HCT116 (cell line): ENCODE measurements around the gene THSD1. TPM values are rescaled to one million over a fixed set of nuclear protein-coding genes. Genes with fewer than 3 reads are reported as not detected.

Experiments used
- ATAC-seq: fragments of 200-7000 bp; cut with Tn5 transposase; 2 replicates; pipeline ENCODE4 v1.9.1; 2020; ENCODE audit warnings: mild to moderate bottlenecking, moderate library complexity
- BruUV-seq: library from RNA; stranded (reverse); fragments of 400-500 nt; replicated peaks from 2 replicates; lab custom pipeline; 2021; lab: Mats Ljungman, UMichigan
- CTCF ChIA-PET: fragments of 300-600 bp; sonication (Branson Sonifier 250); formaldehyde crosslinking; loops from one replicate; lab custom pipeline; 2021; ENCODE audit warnings: antibody characterized with exemption; lab: Charles Lee
- POLR2A ChIA-PET: fragments of 300-600, 350-600 bp; sonication (Branson Sonifier 250); formaldehyde crosslinking; loops from one replicate; lab custom pipeline; 2021; ENCODE audit warnings: antibody characterized with exemption; lab: Charles Lee
- RAD21 ChIA-PET, 2 experiments: fragments of 300-600 bp; sonication (Branson Sonifier 250); formaldehyde crosslinking; loops; one replicate each; lab custom pipeline; 2023; ENCODE audit warnings: low total read pairs in 2 of 2; ENCODE audit not compliant: uncharacterized antibody in 2 of 2, unreplicated experiment in 2 of 2, low non-redundant PET in 1 of 2; lab: Charles Lee
- DNase-seq: peaks from one replicate; pipeline ENCODE4 v3.0.0-alpha.2; 2010; ENCODE audit warnings: low read depth, low spot score
- H2AFZ ChIP-seq: fragments of 200-600 bp; shearing (Covaris generic), sonication (generic); 2 replicates; pipeline ENCODE4 v1.6.1; 2017; ENCODE audit warnings: low read depth, mixed run types, mixed read lengths, antibody characterized with exemption, low read length; ENCODE audit not compliant: poor library complexity, severe bottlenecking
- H3K27ac ChIP-seq: 2 replicates; pipeline ENCODE4 v1.5.1; 2012; ENCODE audit warnings: low read depth, low read length
- H3K27me3 ChIP-seq: fragments of 200-600 bp; sonication (generic); 2 replicates; pipeline ENCODE4 v1.6.1; 2016; ENCODE audit warnings: mixed run types, low read length, mixed read lengths; ENCODE audit not compliant: insufficient read depth
- H3K36me3 ChIP-seq, 2 experiments: fragments of 200-500 bp in 1 of 2; fragments of 200-600 bp in 1 of 2; sonication (Bioruptor generic) in 1 of 2; sonication (generic) in 1 of 2; 2 replicates each; pipeline versions ENCODE4 v1.5.1 to v1.6.1; 2014 to 2016; ENCODE audit warnings: low read length in 2 of 2, inconsistent platforms in 1 of 2, mixed read lengths in 1 of 2, mixed run types in 1 of 2; ENCODE audit not compliant: insufficient read depth in 2 of 2, control insufficient read depth in 1 of 2
- H3K4me1 ChIP-seq, 2 experiments: fragments of 200-600 bp in 1 of 2; sonication (generic) in 1 of 2; 2 replicates each; pipeline versions ENCODE4 v1.5.1 to v1.6.1; 2012 to 2017; ENCODE audit warnings: low read length in 2 of 2, inconsistent platforms in 1 of 2, mild to moderate bottlenecking in 1 of 2, mixed read lengths in 1 of 2, mixed run types in 1 of 2, moderate library complexity in 1 of 2; ENCODE audit not compliant: insufficient read depth in 2 of 2, control insufficient read depth in 1 of 2
- H3K4me2 ChIP-seq: fragments of 200-600 bp; sonication (generic); 2 replicates; pipeline ENCODE4 v1.6.1; 2017; ENCODE audit warnings: mixed run types, low read length, mixed read lengths
- H3K4me3 ChIP-seq, 2 experiments: fragments of 200-600 bp in 1 of 2; sonication (generic) in 1 of 2; replicated peaks in 1 of 2; 2 replicates each; pipeline ENCODE4 v1.5.1; 2011 to 2016; ENCODE audit warnings: low read length in 2 of 2, control low read depth in 1 of 2, low read depth in 1 of 2, mild to moderate bottlenecking in 1 of 2, mixed read lengths in 1 of 2, mixed run types in 1 of 2
- H3K79me2 ChIP-seq: fragments of 200-600 bp; sonication (generic); 2 replicates; pipeline ENCODE4 v1.6.1; 2017; ENCODE audit warnings: mild to moderate bottlenecking, mixed run types, low read length, moderate library complexity, mixed read lengths; ENCODE audit not compliant: insufficient read depth
- H3K9ac ChIP-seq: fragments of 200-600 bp; sonication (generic); 2 replicates; pipeline ENCODE4 v1.6.1; 2016; ENCODE audit warnings: low read length, mixed read lengths
- H3K9me2 ChIP-seq: fragments of 200-600 bp; sonication (generic), shearing (Covaris generic); 2 replicates; pipeline ENCODE4 v1.6.1; 2017; ENCODE audit warnings: mixed run types, mild to moderate bottlenecking, moderate library complexity; ENCODE audit not compliant: insufficient read depth
- H3K9me3 ChIP-seq, 2 experiments: fragments of 200-500 bp in 1 of 2; fragments of 200-600 bp in 1 of 2; sonication (Bioruptor generic) in 1 of 2; sonication (generic) in 1 of 2; 2 replicates each; pipeline ENCODE4 v1.6.1; 2014 to 2017; ENCODE audit warnings: low read length in 2 of 2, mixed read lengths in 2 of 2, inconsistent platforms in 1 of 2, low read depth in 1 of 2, mild to moderate bottlenecking in 1 of 2, mixed run types in 1 of 2, moderate library complexity in 1 of 2; ENCODE audit not compliant: control insufficient read depth in 1 of 2, insufficient read depth in 1 of 2
- H4K20me1 ChIP-seq: fragments of 200-600 bp; sonication (generic), shearing (Covaris generic); 2 replicates; pipeline ENCODE4 v1.6.1; 2017; ENCODE audit warnings: mixed run types, mild to moderate bottlenecking, moderate library complexity; ENCODE audit not compliant: insufficient read depth
- EGR1 ChIP-seq: IDR thresholded peaks from 2 replicates; pipeline ENCODE4 v1.6.1; 2012; ENCODE audit warnings: low read depth
- ZNF274 ChIP-seq: fragments of 200-500 bp; sonication (Bioruptor generic); IDR thresholded peaks from 2 replicates; pipeline ENCODE4 v1.6.1; 2014; ENCODE audit warnings: mild to moderate bottlenecking, low read depth, low read length, inconsistent platforms
- intact Hi-C: fragments of 100-400 bp; cut with micrococcal nuclease; formaldehyde crosslinking; loops from 2 replicates; pipeline ENCODE4 v1.10.0; 2022
- total RNA-seq: library from RNA; stranded (reverse); gene quantifications from one replicate; pipeline ENCODE4 v1.2.1, GENCODE V29; 2021; ENCODE audit not compliant: unreplicated experiment
- TF ChIP-seq, protein P1 (sequence below): IDR thresholded peaks from 2 replicates; pipeline ENCODE4 v1.6.1; 2012; ENCODE audit warnings: low read depth
- TF ChIP-seq, protein P2 (sequence below): IDR thresholded peaks from 2 replicates; pipeline ENCODE4 v1.6.1; 2012

Gene THSD1
- total RNA-seq, 1 experiment from 2014 or later = 0.76 TPM

DNA sequence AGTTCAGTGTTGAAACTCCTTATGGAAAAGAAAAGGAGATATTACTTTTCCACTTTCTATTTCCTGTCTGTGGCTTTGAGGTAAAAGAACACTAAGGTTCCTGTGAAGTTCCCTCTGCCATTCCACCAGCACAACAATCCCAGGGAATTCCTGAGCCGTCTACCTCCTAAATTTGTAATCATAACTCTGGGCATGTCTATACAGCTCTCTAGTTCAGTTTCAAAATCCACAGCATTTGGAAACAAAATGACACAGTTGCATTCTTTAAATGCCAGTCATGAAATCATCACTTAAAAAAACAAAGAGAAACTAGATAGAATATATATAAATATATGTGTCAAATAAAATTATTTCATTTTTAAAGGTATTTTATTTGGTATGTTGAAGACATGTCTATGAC is 9.0 kb upstream of the THSD1 start (continued):
- TF ChIP-seq, protein P1, sequence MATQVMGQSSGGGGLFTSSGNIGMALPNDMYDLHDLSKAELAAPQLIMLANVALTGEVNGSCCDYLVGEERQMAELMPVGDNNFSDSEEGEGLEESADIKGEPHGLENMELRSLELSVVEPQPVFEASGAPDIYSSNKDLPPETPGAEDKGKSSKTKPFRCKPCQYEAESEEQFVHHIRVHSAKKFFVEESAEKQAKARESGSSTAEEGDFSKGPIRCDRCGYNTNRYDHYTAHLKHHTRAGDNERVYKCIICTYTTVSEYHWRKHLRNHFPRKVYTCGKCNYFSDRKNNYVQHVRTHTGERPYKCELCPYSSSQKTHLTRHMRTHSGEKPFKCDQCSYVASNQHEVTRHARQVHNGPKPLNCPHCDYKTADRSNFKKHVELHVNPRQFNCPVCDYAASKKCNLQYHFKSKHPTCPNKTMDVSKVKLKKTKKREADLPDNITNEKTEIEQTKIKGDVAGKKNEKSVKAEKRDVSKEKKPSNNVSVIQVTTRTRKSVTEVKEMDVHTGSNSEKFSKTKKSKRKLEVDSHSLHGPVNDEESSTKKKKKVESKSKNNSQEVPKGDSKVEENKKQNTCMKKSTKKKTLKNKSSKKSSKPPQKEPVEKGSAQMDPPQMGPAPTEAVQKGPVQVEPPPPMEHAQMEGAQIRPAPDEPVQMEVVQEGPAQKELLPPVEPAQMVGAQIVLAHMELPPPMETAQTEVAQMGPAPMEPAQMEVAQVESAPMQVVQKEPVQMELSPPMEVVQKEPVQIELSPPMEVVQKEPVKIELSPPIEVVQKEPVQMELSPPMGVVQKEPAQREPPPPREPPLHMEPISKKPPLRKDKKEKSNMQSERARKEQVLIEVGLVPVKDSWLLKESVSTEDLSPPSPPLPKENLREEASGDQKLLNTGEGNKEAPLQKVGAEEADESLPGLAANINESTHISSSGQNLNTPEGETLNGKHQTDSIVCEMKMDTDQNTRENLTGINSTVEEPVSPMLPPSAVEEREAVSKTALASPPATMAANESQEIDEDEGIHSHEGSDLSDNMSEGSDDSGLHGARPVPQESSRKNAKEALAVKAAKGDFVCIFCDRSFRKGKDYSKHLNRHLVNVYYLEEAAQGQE = no peak
- TF ChIP-seq, protein P2, sequence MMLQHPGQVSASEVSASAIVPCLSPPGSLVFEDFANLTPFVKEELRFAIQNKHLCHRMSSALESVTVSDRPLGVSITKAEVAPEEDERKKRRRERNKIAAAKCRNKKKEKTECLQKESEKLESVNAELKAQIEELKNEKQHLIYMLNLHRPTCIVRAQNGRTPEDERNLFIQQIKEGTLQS = no peak

DNA sequence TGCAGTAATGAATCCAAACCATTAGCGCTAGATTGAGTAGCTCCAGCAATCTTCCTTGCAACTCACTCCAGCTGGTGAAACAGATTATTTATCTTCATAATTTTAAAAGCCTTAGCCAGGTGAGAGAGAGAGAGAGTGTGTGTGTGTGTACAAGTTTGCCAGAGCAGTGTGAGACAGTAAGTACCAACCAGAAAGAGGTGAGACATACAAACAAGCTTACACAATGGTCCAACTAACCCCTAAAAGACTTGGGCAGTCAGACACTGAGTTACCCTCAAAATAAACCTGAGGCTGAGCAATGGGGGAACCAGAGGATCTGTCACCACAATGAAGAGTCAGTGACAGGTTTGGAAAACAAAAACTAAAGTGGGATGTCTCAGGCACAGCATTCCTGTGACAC is 8.1 kb upstream of the THSD1 start:
- POLR2A ChIA-PET = no interaction called here
- TF ChIP-seq ZNF274 (no peak), EGR1 (no peak)
- TF ChIP-seq, all 23 proteins: peak for 0
- Histone ChIP-seq H3K4me3 (no peak overlapping the region), H3K36me3 (peaks cover 10 to 22% of the 10 kb centered on the region in 2 experiments; a peak in 3 of 4 replicates), H3K79me2 (no peaks in the 10 kb centered on the region), H3K4me1 (peaks cover 0 to 11% of the 10 kb centered on the region in 2 experiments; a peak in 2 of 4 replicates), H4K20me1 (no peaks in the 10 kb centered on the region), H3K4me2 (no peak overlapping the region), H3K27ac (no peak overlapping the region), H3K9ac (no peak overlapping the region), H2AFZ (no peak overlapping the region), H3K9me2 (no peaks in the 10 kb centered on the region), H3K9me3 (no peaks in the 10 kb centered on the region), H3K27me3 (no peaks in the 10 kb centered on the region)
- intact Hi-C loops = no loop called here
- ATAC-seq (no peak), DNase-seq (no peak)
- ChIA-PET RAD21 (no interaction called here), CTCF (no interaction called here)
- no TSS peak for BruUV-seq
